Central memory CD8-positive, alpha-beta T cell (primary cell): ENCODE data around the gene TLK1.

Experiments used
- ATAC-seq: fragments of 150-1000 bp; cut with Tn5 transposase; replicated peaks from 2 replicates; pipeline ENCODE4 v1.10.0; 2022; ENCODE audit warnings: mild to moderate bottlenecking, moderate FRiP score, moderate number of reproducible peaks; ENCODE audit not compliant: poor library complexity, severe bottlenecking; ENCODE audit errors: extremely low read depth
- DNase-seq, 2 donors: peaks; one replicate each; pipeline ENCODE4 v3.0.0; 2021; ENCODE audit warnings: low spot score in 2 of 2
- H3K27ac Mint-ChIP-seq: one replicate; pipeline ENCODE4 v1.8.0; 2022; ENCODE audit warnings: low read depth, mild to moderate bottlenecking, moderate library complexity, mixed read lengths
- H3K27me3 Mint-ChIP-seq: one replicate; pipeline ENCODE4 v1.8.0; 2022; ENCODE audit warnings: mixed read lengths
- H3K36me3 Mint-ChIP-seq: one replicate; pipeline ENCODE4 v1.8.0; 2022; ENCODE audit warnings: mild to moderate bottlenecking, moderate library complexity, mixed read lengths; ENCODE audit not compliant: insufficient read depth
- H3K4me1 Mint-ChIP-seq: one replicate; pipeline ENCODE4 v1.8.0; 2022; ENCODE audit warnings: mixed read lengths
- H3K4me3 Mint-ChIP-seq: one replicate; pipeline ENCODE4 v1.8.0; 2022; ENCODE audit warnings: mild to moderate bottlenecking, moderate library complexity, mixed read lengths
- H3K9me3 Mint-ChIP-seq: one replicate; pipeline ENCODE4 v1.8.0; 2022; ENCODE audit warnings: mixed read lengths

Gene TLK1

DNA sequence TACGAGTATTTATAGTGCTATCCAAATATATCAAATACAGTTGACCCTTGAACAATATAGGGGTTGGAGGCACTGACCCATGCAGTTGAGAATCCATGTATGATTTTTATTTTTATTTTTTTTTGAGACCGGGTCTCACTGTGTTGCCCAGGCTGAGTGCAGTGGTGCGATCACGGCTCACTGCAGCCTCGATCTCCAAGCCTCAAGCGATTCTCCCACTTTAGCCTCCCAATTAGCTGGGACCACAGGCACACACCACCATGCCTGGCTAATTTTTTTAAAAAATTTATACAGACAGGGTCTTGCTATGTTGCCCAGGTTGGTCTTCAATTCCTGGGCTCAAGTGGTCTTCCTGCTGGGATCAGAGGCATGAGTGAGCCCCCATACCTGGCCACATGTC is 161.0 kb downstream of the TLK1 start:
- ATAC-seq (no peak), DNase-seq (no peak)
- no peak overlapping the region for H3K4me3 Mint-ChIP-seq
- H3K27me3 Mint-ChIP-seq = no peaks in the 10 kb centered on the region
- peaks cover 37% of the 10 kb centered on the region for H3K36me3 Mint-ChIP-seq
- no peak overlapping the region for H3K27ac Mint-ChIP-seq
- H3K4me1 Mint-ChIP-seq = no peaks in the 10 kb centered on the region
- no peaks in the 10 kb centered on the region for H3K9me3 Mint-ChIP-seq

DNA sequence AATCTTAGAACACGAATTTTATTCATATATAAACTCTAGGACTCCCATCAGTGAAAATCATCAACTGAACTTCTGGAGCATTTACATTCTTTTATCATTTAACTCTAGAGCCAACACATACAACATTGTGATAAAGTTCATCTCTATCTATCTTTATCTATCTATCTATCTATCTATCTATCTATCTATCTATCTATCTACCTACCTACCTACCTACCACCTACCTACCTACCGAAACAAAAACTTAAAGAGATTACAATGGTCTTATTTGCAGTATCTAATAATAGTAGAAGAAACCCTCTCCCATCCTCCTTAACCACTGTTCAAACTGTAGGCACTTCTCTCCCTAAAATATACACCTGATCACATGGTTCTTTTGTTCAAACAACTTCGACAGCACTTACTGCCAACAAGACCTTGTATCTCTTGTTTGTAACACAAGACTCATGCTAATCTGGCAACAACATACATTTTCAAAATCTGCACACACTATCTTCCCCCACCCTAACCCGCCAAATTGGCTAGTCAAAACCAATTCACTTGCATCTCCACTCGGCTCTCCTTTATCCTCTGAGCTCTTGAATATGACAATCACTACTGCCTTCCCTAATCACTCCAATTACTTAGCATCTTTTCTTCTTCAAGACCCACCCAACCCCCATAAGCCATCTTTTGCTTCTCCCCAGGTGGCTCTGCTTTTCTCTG is 162.6 kb downstream of the TLK1 start:
- no peak for DNase-seq

DNA sequence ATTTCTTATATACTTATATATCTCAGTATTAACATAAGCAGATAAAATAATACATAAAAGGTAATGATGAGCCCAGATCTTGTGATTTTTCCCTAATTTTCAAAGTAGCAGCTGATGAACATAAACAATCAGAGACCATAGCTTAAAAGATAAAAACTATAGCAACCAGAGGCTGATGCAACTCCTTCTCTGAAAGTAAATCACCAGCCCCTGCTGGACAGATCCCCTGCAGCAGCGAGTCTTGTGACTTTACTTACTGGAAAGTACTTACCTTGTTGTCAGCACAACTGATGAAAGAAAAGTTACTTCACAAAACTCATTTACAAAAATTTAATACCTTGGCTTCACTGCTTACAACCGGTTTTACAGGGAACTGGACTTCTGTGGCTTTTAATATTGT is 164.4 kb downstream of the TLK1 start:
- peaks cover 32% of the 10 kb centered on the region for H3K36me3 Mint-ChIP-seq
- no peak for ATAC-seq
- H3K9me3 Mint-ChIP-seq = no peaks in the 10 kb centered on the region
- no peak overlapping the region for H3K27ac Mint-ChIP-seq
- no peak for DNase-seq
- H3K4me1 Mint-ChIP-seq = no peaks in the 10 kb centered on the region
- no peaks in the 10 kb centered on the region for H3K27me3 Mint-ChIP-seq
- no peak overlapping the region for H3K4me3 Mint-ChIP-seq

More for the DNA sequence above, 162.6 kb downstream of the TLK1 start:
- H3K27me3 Mint-ChIP-seq = no peaks in the 10 kb centered on the region
- H3K4me1 Mint-ChIP-seq = no peaks in the 10 kb centered on the region
- peaks cover 34% of the 10 kb centered on the region for H3K36me3 Mint-ChIP-seq
- H3K27ac Mint-ChIP-seq = peak overlapping the region; percentile 3
- H3K9me3 Mint-ChIP-seq = no peaks in the 10 kb centered on the region
- ATAC-seq = no peak
- H3K4me3 Mint-ChIP-seq = no peak overlapping the region

DNA sequence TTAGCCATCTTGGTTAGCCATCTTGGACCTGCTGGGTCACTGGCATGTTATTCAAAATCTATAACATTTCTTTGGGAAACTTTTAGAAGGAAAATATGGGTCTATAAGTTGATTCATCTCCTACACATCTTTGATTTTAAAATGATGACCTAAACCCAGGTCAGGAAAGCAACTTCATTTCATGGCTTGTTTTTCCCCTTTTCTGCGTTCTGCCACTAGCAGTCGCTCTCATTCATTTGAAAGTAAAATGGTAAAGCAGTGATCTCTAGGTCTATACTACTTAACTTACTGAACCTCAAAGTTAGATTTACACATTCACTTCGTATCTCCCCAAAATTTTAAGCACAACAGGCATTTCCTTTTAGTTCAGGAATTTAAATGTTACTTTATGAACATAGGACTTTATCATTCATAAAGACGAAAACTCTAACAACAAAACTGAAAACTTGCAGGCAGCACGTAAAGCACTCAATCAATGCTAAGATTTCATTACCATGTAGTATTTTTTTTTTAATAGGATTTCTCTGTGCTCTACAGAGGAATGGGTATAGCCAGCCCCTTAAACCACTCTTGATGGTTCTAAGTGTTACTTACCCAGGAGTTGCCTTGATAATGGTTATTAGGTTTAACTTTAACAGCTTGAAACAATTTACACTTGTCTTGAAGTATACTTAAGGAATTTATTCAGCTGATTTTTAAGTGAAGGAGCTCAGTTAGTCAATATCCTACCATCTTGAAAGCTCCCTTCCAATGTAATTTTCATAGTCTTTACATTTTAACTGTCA is 169.1 kb downstream of the TLK1 start:
- DNase-seq = no peak
- ATAC-seq = no peak
- no peaks in the 10 kb centered on the region for H3K4me1 Mint-ChIP-seq
- H3K4me3 Mint-ChIP-seq = no peak overlapping the region
- peak overlapping the region; percentile 25 for H3K27ac Mint-ChIP-seq
- H3K36me3 Mint-ChIP-seq = peaks cover 23% of the 10 kb centered on the region
- H3K27me3 Mint-ChIP-seq = no peaks in the 10 kb centered on the region
- H3K9me3 Mint-ChIP-seq = no peaks in the 10 kb centered on the region

DNA sequence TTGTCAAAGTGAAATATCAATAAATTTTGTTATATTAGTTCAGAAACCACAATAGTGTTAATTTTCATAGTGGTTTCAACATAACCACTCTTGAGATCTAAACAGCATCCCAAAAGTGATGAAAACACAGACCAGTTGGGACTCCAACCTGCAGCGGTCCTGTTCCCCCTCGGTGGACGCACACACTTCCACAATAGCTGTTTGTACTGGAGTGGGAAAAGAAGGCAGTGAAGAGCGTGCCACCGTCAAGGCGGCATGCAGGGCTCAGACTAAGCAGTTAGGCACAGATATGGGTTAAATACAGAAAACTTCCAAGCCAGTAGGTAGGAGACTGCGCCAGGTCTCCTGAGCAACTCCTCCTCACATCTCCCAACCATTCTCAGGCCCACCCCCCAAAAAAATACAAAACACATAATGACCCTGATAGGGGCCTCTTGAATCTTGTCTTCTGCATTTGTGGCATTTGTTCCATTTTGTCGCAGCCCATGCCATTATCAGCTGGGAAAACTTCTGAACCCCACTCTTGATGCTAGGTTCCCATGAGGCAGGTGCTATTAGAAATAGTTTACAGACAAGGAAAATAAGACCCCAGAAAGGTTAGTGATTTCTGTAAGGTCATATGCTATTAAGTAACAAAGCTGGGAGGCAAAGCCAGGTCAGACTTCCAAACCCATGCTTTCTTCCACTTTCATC is 174.0 kb downstream of the TLK1 start:
- no peak overlapping the region for H3K27ac Mint-ChIP-seq
- no peak overlapping the region for H3K4me3 Mint-ChIP-seq
- no peaks in the 10 kb centered on the region for H3K4me1 Mint-ChIP-seq
- no peaks in the 10 kb centered on the region for H3K9me3 Mint-ChIP-seq
- no peak for ATAC-seq
- no peak for DNase-seq
- peaks cover 10% of the 10 kb centered on the region for H3K36me3 Mint-ChIP-seq
- no peaks in the 10 kb centered on the region for H3K27me3 Mint-ChIP-seq

DNA sequence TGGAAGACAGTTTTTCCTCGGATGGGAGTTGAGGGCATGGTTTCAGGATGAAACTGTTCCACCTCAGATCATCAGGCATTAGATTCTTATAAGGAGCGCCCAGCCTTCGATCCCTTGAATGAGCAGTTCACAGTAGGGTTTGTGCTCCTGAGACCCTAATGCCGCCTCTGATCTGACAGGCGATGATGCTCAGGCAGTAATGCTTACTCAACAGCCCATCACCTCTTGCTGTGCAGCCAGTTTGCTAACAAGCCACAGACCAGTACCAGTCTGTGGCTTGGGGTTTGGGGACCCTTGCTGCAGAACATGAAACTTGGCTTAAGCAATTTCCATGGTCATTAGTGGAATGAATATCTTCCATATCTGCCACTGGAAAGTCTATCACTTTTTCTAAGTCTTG is 175.3 kb downstream of the TLK1 start:
- DNase-seq (no peak), ATAC-seq (no peak)
- H3K9me3 Mint-ChIP-seq = no peaks in the 10 kb centered on the region
- H3K27me3 Mint-ChIP-seq = peaks cover 9% of the 10 kb centered on the region
- H3K4me1 Mint-ChIP-seq = no peaks in the 10 kb centered on the region
- no peak overlapping the region for H3K4me3 Mint-ChIP-seq
- peaks cover 5% of the 10 kb centered on the region for H3K36me3 Mint-ChIP-seq
- no peak overlapping the region for H3K27ac Mint-ChIP-seq

DNA sequence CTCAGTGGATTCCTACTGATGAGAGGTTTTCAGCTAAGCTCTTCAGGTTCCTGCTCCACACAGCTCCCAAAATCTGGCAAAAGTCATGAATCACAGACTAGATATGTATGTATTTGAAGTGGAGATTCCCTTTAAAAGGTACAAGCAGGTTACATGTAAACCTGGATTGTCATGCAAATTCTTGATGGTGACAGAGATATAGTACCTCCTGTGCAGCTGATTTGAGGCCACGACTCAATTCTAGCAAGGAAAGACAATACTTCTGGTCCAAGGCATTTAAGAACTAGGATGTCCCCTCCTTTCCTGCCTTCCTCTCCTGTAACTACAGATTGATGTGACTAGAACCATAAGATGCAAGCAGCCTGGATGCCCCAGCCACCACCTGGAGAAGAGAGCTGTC is 176.6 kb downstream of the TLK1 start:
- no peak for ATAC-seq
- H3K36me3 Mint-ChIP-seq = peaks cover 5% of the 10 kb centered on the region
- H3K4me1 Mint-ChIP-seq = no peaks in the 10 kb centered on the region
- H3K4me3 Mint-ChIP-seq = no peak overlapping the region
- peaks cover 9% of the 10 kb centered on the region for H3K27me3 Mint-ChIP-seq
- no peak overlapping the region for H3K27ac Mint-ChIP-seq
- H3K9me3 Mint-ChIP-seq = no peaks in the 10 kb centered on the region
- no peak for DNase-seq

DNA sequence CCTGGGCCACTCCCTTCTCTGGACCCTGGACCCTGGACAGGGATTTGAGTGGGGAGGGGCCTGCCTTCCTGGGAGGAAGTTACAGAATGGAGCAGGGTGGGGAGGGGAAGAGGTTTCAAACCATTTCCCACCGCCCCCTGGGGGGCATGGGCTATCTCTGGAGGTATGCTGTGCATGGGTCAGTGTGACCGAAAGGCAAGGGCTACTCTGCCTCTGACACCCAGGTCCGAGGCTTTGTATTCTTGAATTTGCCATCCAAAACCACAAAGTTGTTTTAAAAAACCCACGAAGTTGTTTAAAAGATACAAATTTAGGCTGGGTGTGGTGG is 184.8 kb downstream of the TLK1 start:
- no peak overlapping the region for H3K27ac Mint-ChIP-seq

DNA sequence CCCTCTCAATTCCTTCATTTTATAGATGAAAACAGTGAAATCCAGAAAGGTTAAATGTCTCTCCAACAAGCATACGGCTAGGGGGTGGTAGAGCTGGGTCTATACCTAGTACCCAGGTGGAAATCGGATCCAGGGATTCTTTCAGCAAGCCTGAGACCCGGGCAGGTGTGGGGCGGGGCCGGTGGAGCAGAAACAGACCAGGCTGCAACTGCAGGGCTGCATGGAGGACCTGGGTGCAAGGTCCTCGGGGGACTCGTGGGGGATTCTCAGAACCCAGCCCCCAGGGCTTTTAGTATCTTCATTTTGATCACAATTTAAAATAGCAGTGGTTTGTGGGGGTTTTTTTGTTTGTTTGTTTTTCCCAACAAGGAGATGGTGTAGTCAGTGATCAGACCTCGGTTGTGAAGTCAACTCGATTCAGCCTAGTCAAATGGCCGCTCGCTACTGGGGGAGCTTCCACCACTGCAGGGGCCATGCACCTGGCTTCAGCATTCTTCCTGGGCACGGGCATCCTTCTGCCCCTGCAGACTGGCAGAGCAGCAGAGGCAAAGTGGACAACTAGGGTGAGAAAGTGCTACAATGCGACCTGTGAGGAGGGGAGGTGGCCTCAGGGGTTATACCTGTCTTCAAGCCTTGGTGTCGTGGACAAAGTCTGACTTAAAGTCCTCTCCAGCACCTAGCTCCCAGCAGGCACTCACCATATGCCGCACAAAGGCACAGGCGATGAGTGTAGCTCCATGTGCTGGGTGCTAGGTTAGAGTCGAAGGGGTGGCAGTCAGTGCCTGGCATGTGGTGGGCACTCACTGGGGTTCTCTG is 185.4 kb downstream of the TLK1 start:
- Mint-ChIP-seq H3K36me3 (peaks cover 4% of the 10 kb centered on the region), H3K27ac (no peak overlapping the region), H3K9me3 (no peaks in the 10 kb centered on the region), H3K4me3 (no peak overlapping the region), H3K27me3 (no peaks in the 10 kb centered on the region), H3K4me1 (peaks cover 12% of the 10 kb centered on the region)
- DNase-seq = no peak
- ATAC-seq = no peak

More for the DNA sequence above, 184.8 kb downstream of the TLK1 start:
- Mint-ChIP-seq H3K9me3 (no peaks in the 10 kb centered on the region), H3K4me3 (no peak overlapping the region), H3K4me1 (peaks cover 12% of the 10 kb centered on the region), H3K36me3 (peaks cover 4% of the 10 kb centered on the region), H3K27me3 (peaks cover 3% of the 10 kb centered on the region)
- no peak for ATAC-seq
- no peak for DNase-seq

DNA sequence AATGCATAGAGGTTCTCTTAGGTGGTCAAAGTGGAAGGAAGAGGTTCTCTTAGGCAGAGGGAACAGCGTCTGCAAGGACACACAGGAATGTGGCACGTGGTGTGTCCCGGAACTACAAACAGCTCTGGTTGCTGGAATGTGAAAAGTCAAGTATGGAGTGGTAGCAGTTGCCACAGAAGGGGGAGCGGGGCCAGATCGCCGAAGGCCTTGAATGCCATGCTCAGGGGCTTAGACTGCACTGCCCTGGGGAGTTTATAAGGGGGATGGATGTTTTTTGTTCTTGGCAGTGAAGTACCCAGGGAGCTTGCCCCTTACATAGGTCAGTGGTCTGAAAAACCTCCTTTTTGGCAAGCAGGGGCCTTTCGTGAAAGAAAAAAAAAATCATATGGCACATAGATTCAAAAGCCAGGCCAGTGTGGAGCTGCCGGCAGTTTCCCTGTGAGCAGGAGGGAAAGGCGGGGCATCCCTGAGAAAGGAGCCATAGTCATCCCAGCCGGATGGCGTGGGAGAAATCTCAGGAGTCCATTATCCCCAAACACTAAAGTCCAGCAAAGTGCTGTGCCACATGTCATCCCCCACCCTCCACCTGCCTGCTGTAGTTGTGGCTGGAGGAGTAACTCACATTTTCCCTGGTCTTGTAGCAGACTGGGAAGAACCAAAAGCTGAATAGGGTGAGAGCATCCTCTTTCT is 186.2 kb downstream of the TLK1 start:
- Mint-ChIP-seq H3K4me1 (peaks cover 12% of the 10 kb centered on the region), H3K27me3 (no peaks in the 10 kb centered on the region), H3K4me3 (peak overlapping the region; percentile 70), H3K9me3 (no peaks in the 10 kb centered on the region), H3K27ac (no peak overlapping the region), H3K36me3 (peaks cover 4% of the 10 kb centered on the region)
- ATAC-seq (no peak), DNase-seq (no peak)

DNA sequence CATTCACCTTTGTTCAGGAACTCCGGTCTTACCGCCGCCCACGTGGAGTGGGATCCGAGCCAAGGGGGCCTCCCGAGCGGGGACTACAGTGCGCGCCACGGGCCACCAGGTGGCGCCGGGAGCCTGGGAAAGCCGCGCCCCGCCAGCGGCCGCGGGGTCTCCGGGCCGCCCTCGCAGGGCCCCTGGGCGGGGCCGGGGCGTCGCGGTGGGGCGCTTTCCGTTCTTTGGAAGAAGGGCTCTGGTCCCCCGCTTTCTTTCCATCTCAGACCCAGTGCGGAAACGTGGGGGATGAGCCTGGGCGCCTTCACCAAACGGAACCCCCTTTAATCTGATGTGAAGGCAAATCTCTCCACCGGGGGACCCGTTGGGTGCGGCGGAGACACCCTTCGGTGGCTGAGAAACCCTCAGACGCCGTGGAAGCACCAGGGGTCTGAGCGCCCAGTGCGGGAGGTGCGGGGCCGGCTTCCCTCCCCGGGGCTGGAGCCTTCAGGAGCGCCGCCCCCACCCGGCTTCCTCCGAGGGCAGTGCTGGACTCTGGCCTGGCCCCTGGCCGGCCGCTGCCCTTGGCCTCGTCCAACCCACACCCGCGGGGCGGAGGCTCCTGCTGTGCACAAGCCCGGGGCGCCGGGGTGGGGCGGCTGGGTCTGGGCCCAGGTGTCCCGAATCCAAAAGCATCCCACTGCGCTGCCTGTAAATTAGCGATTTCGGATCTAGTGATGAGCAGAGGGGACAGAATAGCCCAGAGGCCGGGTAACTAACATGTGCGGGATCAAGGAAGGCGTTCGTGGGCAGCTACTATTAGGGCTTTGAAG is 187.0 kb downstream of the TLK1 start:
- H3K4me1 Mint-ChIP-seq = peaks cover 12% of the 10 kb centered on the region
- H3K27me3 Mint-ChIP-seq = no peaks in the 10 kb centered on the region
- H3K9me3 Mint-ChIP-seq = no peaks in the 10 kb centered on the region
- peak overlapping the region; percentile 70 for H3K4me3 Mint-ChIP-seq
- DNase-seq (peak; percentile 79 to 83), ATAC-seq (peak; percentile 94)
- H3K36me3 Mint-ChIP-seq = peaks cover 5% of the 10 kb centered on the region
- H3K27ac Mint-ChIP-seq = no peak overlapping the region
